SU-DHL-6 (cell line): ENCODE data around the gene NELL1.

Experiments used
- CTCF ChIP-seq: fragments of 200-600 bp; sonication (generic); IDR thresholded peaks from one replicate; pipeline ENCODE4 v1.5.1; 2017; ENCODE audit warnings: antibody characterized with exemption, mild to moderate bottlenecking, low read length, moderate library complexity; ENCODE audit not compliant: insufficient read depth, poor library complexity, severe bottlenecking
- EZH2phosphoT487 ChIP-seq: fragments of 200-600 bp; sonication (generic), shearing (Covaris generic); conservative IDR thresholded peaks from 2 replicates; pipeline ENCODE4 v1.6.1; 2018; ENCODE audit warnings: mild to moderate bottlenecking, antibody characterized with exemption, low read length, moderate library complexity, mixed read lengths

GRCh38 chr11:20973940-20974559 is 304.7 kb downstream of the NELL1 start:
- TF ChIP-seq CTCF (no peak), EZH2phosphoT487 (no peak)
